IMR-90 (cell line): ENCODE measurements around the gene TMEM141. TPM values are rescaled to one million over a fixed set of nuclear protein-coding genes. Genes with fewer than 3 reads are reported as not detected.

Experiments used
- ATAC-seq: fragments of 200-7000 bp; cut with Tn5 transposase; 2 replicates; pipeline ENCODE4 v1.9.1; 2020; ENCODE audit warnings: low read depth, mild to moderate bottlenecking, moderate library complexity
- BruUV-seq: library from RNA; stranded (reverse); fragments of 400-500 nt; replicated peaks from 2 replicates; lab custom pipeline; 2021; lab: Mats Ljungman, UMichigan
- CTCF ChIA-PET: fragments of 300-600 bp; formaldehyde crosslinking; extraction: SDS; loops from one replicate; lab custom pipeline; 2021; ENCODE audit warnings: antibody characterized with exemption; lab: Yijun Ruan, JAX
- POLR2A ChIA-PET: fragments of 300-600 bp; sonication (Branson Sonifier 250); formaldehyde crosslinking; loops from one replicate; lab custom pipeline; 2022; ENCODE audit warnings: antibody characterized with exemption; ENCODE audit not compliant: unreplicated experiment; lab: Charles Lee
- DNase-seq: peaks from one replicate; pipeline ENCODE4 v3.0.0; 2013
- H2AFZ ChIP-seq: replicated peaks from 2 replicates; pipeline ENCODE3; 2013; ENCODE audit warnings: low read length, mild to moderate bottlenecking; ENCODE audit not compliant: poor library complexity
- H2AK5ac ChIP-seq: 2 replicates; pipeline ENCODE4 v1.6.1; 2013; ENCODE audit warnings: low read depth, low read length, inconsistent platforms
- H2AK9ac ChIP-seq: replicated peaks from 2 replicates; pipeline ENCODE3; 2013; ENCODE audit warnings: mild to moderate bottlenecking, low read depth, low read length, moderate library complexity; ENCODE audit not compliant: poor library complexity
- H2BK120ac ChIP-seq: 2 replicates; pipeline ENCODE4 v1.6.1; 2013; ENCODE audit warnings: low read depth, low read length, inconsistent platforms
- H2BK15ac ChIP-seq: 3 replicates; pipeline ENCODE4 v1.6.1; 2013; ENCODE audit warnings: low read depth, low read length, inconsistent platforms
- H2BK20ac ChIP-seq: 2 replicates; pipeline ENCODE4 v1.6.1; 2013; ENCODE audit warnings: low read depth, mild to moderate bottlenecking, inconsistent platforms, low read length, moderate library complexity
- H2BK5ac ChIP-seq: 2 replicates; pipeline ENCODE4 v1.6.1; 2013; ENCODE audit warnings: mild to moderate bottlenecking, low read depth, low read length, inconsistent platforms; ENCODE audit not compliant: poor library complexity, severe bottlenecking
- H3K14ac ChIP-seq: replicated peaks from 2 replicates; pipeline ENCODE4 v1.6.1; 2013; ENCODE audit warnings: low read depth, low read length, inconsistent platforms
- H3K18ac ChIP-seq: 2 replicates; pipeline ENCODE4 v1.6.1; 2013; ENCODE audit warnings: low read depth, low read length, control low read depth
- H3K23ac ChIP-seq: 2 replicates; pipeline ENCODE4 v1.6.1; 2013; ENCODE audit warnings: low read depth, low read length, inconsistent platforms
- H3K27ac ChIP-seq: 2 replicates; pipeline ENCODE4 v1.5.1; 2013; ENCODE audit warnings: mild to moderate bottlenecking, control low read depth, low read length; ENCODE audit not compliant: insufficient read depth
- H3K27me3 ChIP-seq: 2 replicates; pipeline ENCODE4 v1.6.1; 2013; ENCODE audit warnings: low read length; ENCODE audit not compliant: control insufficient read depth, insufficient read depth
- H3K36me3 ChIP-seq: 2 replicates; pipeline ENCODE4 v1.6.1; 2013; ENCODE audit warnings: low read length, mixed read lengths; ENCODE audit not compliant: control insufficient read depth, insufficient read depth
- H3K4ac ChIP-seq: 2 replicates; pipeline ENCODE4 v1.6.1; 2013; ENCODE audit warnings: low read depth, low read length, inconsistent platforms
- H3K4me1 ChIP-seq: 2 replicates; pipeline ENCODE4 v1.6.1; 2013; ENCODE audit warnings: low read length, mixed read lengths; ENCODE audit not compliant: control insufficient read depth, insufficient read depth
- H3K4me2 ChIP-seq: 2 replicates; pipeline ENCODE4 v1.6.1; 2013; ENCODE audit warnings: low read depth, mild to moderate bottlenecking, control low read depth, low read length, moderate library complexity
- H3K4me3 ChIP-seq: 2 replicates; pipeline ENCODE4 v1.5.1; 2013; ENCODE audit warnings: low read depth, mild to moderate bottlenecking, control low read depth, low read length, moderate library complexity; ENCODE audit not compliant: insufficient read depth
- H3K56ac ChIP-seq: 2 replicates; pipeline ENCODE4 v1.6.1; 2013; ENCODE audit warnings: low read length, inconsistent platforms; ENCODE audit not compliant: insufficient read depth; ENCODE audit errors: extremely low read depth
- H3K79me1 ChIP-seq, 2 experiments: 2 replicates each; pipeline ENCODE4 v1.6.1; 2013; ENCODE audit warnings: low read length in 2 of 2, inconsistent platforms in 1 of 2, low read depth in 1 of 2
- H3K9ac ChIP-seq: 2 replicates; pipeline ENCODE4 v1.6.1; 2013; ENCODE audit warnings: low read depth, low read length, control low read depth
- H3K9me1 ChIP-seq: 2 replicates; pipeline ENCODE4 v1.6.1; 2013; ENCODE audit warnings: low read length, inconsistent platforms; ENCODE audit not compliant: insufficient read depth
- H3K9me3 ChIP-seq: 2 replicates; pipeline ENCODE4 v1.6.1; 2013; ENCODE audit warnings: low read length; ENCODE audit not compliant: control insufficient read depth, insufficient read depth
- H4K20me1 ChIP-seq: 2 replicates; pipeline ENCODE4 v1.6.1; 2013; ENCODE audit warnings: low read length, inconsistent platforms; ENCODE audit not compliant: insufficient read depth
- H4K5ac ChIP-seq: 2 replicates; pipeline ENCODE4 v1.6.1; 2013; ENCODE audit warnings: mild to moderate bottlenecking, low read depth, low read length, control low read depth
- H4K8ac ChIP-seq, 2 experiments: 2 replicates each; pipeline ENCODE4 v1.6.1; 2013; ENCODE audit warnings: low read depth in 2 of 2, low read length in 2 of 2, control low read depth in 1 of 2, inconsistent platforms in 1 of 2
- H4K91ac ChIP-seq: 2 replicates; pipeline ENCODE4 v1.6.1; 2013; ENCODE audit warnings: low read depth, low read length, inconsistent platforms; ENCODE audit not compliant: insufficient read depth
- CEBPB ChIP-seq: IDR thresholded peaks from 2 replicates; pipeline ENCODE4 v1.6.1; 2012; ENCODE audit warnings: low read depth, low read length, improper control_type of control experiment
- MAFK ChIP-seq: IDR thresholded peaks from 2 replicates; pipeline ENCODE4 v1.6.1; 2012; ENCODE audit warnings: low read depth, low read length, improper control_type of control experiment
- SMC3 ChIP-seq: fragments of 150-350 bp; IDR thresholded peaks from 2 replicates; pipeline ENCODE4 v1.6.1; 2016; ENCODE audit warnings: low read depth, mild to moderate bottlenecking, antibody characterized with exemption, low read length, moderate library complexity
- WGBS, 2 experiments: methylation state at CpG; one replicate each; pipeline versions ENCODE4 v1.1.5 to v1.1.7; 2013; ENCODE audit warnings: missing lambda C conversion rate in 2 of 2; ENCODE audit not compliant: insufficient read length in 1 of 2; ENCODE audit errors: extremely low coverage in 2 of 2; 5-methylcytosine and 5-hydroxymethylcytosine counted together
- dilution Hi-C: fragments of 300-500 bp; cut with HindIII; formaldehyde crosslinking; loops from one replicate; pipeline ENCODE4 v1.14.3; 2018; ENCODE audit warnings: low sequenced_read_pairs; ENCODE audit not compliant: unreplicated experiment
- in situ Hi-C: fragments of 300-500 bp; cut with MboI; formaldehyde crosslinking; loops from 3 replicates; pipeline ENCODE4 v1.14.3; 2019; ENCODE audit warnings: low sequenced_read_pairs, inconsistent platforms, mixed read lengths
- intact Hi-C: fragments of 100-400 bp; cut with micrococcal nuclease; formaldehyde crosslinking; loops from 2 replicates; pipeline ENCODE4 v1.10.0; 2022
- polyA plus RNA-seq, 3 experiments: library from polyadenylated mRNA; depleted of rRNA; stranded (reverse); fragments of >200 nt; gene quantifications; 2 replicates each; pipeline ENCODE4 v1.2.3, GENCODE V29; 2012; ENCODE audit warnings: low replicate concordance in 1 of 3
- total RNA-seq: library from RNA; depleted of rRNA; stranded (reverse); fragments of >200 nt; gene quantifications from 2 replicates; pipeline ENCODE4 v1.2.3, GENCODE V29; 2012

Gene TMEM141
- total and polyA plus RNA-seq, 2 of the 4 experiments (the other 2 are of a cell fraction) = 39.1 to 77.8 TPM

DNA sequence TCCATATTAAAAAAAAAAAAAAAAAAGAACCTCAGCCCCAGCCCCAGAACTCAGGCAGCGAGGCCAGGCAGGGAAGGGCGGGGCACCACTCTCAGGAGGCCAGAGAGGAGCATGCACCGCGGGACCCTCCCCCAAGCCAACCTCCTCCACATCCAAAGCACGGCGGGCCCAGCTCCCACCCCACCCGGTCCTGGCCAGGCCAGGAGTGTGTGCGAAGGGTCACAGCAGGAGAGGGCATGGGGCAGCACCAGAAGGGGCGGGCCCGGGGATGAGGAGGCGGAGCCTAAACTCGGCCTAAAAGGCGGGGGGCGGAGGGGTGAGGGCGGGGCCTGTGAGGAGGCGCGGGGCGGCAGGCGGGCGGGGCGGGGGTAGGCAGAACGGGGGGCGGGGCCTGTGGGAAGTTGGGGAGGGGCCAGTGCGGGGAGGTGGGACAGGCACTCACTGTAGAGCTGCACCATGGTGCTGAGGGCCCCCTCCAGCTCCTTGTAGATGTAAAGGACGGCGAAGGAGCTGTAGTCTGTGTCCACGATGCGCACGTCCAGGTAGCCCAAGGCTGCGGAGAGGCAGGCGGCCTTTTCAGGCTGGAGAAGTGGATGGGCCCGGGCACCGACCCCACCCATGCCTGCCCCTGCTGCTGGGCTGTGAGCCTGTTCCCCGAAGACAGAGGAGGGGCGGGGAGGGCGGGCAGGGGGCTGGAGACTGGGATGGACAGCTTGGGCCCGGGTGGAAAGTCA is 28.1 kb upstream of the TMEM141 start:
- peak; percentile 59 for ATAC-seq
- Histone ChIP-seq H2BK5ac (no peak overlapping the region), H3K9me3 (no peaks in the 10 kb centered on the region), H3K36me3 (no peaks in the 10 kb centered on the region), H2BK15ac (no peak overlapping the region), H3K4me1 (no peaks in the 10 kb centered on the region), H3K56ac (no peak overlapping the region), H4K5ac (no peak overlapping the region), H4K91ac (no peak overlapping the region), H2AK5ac (no peak overlapping the region), H3K14ac (no peak overlapping the region), H3K4me3 (no peak overlapping the region), H3K23ac (no peak overlapping the region), H2BK20ac (no peak overlapping the region), H3K79me1 (no peaks in the 10 kb centered on the region), H3K4ac (no peak overlapping the region), H3K18ac (no peak overlapping the region), H3K9me1 (no peaks in the 10 kb centered on the region), H3K27ac (no peak overlapping the region), H4K20me1 (no peaks in the 10 kb centered on the region), H2BK120ac (no peak overlapping the region), H4K8ac (no peak overlapping the region), H3K9ac (no peak overlapping the region), H2AFZ (peak overlapping the region; percentile 81), H3K4me2 (no peak overlapping the region), H2AK9ac (no peak overlapping the region), H3K27me3 (peaks cover 6% of the 10 kb centered on the region)
- in situ Hi-C loops (no loop called here), dilution Hi-C loops (no loop called here), intact Hi-C loops (no loop called here)
- BruUV-seq = no TSS peak
- 25% methylated on average over 9 of the region's 37 CpGs; no CpG with 5 or more reads in 1 of the 2 experiments for WGBS, 2 experiments
- DNase-seq = no peak
- ChIA-PET CTCF (no interaction called here), POLR2A (no interaction called here)
- TF ChIP-seq SMC3 = no peak
- TF ChIP-seq MAFK = no peak
- no peak for TF ChIP-seq CEBPB
